Stimulated activated CD4-positive, alpha-beta T cell treated with anti-CD3 and anti-CD28 coated beads, TNF-alpha, amount 100 ng/mL, for 1 hour (primary cell): Measurements from ENCODE around the gene TPO.
A peak's percentile ranks its signal among the peaks of the same experiment; 100 is the strongest.
"Not testable (repeated sequence)": the region's sequence is repeated elsewhere in the genome, so short reads cannot be mapped to it uniquely, and the experiment has no call there.

Source experiments
- DNase-seq, 3 donors: peaks; one replicate each; pipeline ENCODE4 v3.0.0-alpha.2; 2020; ENCODE audit warnings: low read depth in 3 of 3, low spot score in 1 of 3

Gene TPO

DNA sequence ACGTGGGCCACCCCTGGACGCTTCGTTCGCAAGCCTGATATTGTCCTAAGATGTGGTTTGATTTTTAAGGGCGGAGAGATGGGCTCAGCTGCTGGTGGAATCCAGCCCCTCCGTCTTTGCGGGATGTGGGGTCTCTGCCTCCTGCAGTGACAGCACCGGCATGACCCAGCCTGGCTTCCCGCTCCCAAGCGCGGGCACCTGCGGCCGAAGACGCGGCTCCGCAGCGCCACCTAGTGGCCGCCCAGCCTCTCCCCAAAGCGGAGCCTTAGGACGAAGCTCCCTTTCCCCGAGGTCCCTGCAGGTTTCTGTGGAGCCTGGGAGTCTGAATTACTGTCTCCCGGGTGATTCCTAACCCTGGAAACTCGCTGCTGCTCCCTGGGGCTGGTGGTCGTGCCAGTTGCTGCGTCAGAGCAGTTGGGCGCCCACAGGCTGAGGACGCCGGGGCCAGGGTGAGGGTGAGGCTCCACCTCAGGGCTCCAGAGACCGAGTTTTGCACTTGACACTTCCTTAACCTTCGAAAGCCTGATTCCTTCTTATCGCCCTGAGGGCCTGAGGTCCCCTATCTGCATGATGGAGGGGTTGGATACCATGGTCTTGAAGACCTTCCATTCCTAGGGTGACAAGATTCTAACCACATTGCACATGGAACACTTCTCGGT is 137.5 kb downstream of the TPO start:
- DNase-seq, result peak in 2 of 3 donors; percentile 24 to 61

DNA sequence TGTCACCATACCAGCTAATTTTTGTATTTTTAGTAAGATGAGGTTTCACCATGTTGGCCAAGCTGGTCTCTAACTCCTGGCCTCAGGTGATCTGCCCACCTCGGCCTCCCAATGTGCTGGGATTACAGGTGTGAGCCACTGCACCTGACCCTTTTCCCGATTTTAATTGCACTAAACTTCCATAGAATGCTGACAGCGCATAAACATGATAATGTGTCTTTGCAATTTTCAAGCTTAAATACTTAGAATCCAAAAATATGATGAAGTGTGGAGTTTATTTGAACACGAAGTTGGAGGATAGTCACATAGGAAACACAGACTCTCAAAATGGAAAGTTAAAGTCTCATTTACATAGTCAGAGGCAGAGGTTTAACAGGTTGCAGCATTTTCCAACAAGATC is 138.6 kb downstream of the TPO start:
- DNase-seq, result no peak

DNA sequence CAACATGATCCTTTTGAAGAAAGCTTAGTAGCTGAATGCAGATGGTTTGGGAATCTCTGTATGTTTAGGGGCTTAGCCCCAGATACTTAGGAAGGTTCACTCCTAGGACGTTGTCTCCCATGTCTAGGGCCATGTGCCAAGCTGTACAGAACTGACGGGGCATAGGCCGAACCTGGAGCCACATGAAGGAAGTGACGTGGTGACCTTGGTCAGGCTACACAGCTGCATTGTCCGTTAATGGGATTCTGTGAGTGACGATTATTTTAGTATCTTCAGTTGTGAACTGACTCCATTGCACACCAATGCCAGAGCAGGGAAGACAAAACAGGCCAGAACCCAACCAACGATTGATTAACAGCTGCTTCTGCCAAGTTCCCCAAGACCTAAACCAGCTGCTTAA is 139.3 kb downstream of the TPO start:
- DNase-seq, result no peak

DNA sequence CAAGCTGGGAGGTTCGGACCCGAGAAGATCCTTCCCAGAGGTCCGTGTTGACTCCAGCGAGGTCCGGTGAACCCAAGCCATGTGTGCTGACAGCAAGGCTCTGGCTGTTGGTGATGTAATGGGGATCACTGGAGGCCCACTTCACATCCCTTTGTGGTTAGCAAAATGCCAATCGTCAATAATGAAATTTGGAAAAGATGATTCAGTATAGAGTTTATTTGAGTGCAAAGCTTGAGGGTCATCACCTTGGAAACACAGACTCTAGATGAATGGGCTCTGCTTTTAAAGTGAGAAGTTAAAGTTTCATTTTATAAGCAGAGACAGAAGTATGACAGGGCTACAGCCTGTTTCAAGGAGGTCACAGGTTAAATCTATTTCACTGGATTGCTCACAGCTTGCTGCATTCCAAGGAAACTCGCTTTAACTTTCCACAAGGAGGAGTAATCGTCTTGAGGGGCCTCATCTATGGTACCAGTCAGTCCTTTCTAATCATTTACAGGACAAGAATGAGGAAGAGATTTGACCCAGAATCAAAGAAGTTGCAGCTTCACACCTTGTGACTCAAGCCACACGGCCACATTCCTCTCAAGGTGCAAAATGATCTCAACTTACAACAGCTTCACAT is 140.5 kb downstream of the TPO start:
- no peak for DNase-seq

DNA sequence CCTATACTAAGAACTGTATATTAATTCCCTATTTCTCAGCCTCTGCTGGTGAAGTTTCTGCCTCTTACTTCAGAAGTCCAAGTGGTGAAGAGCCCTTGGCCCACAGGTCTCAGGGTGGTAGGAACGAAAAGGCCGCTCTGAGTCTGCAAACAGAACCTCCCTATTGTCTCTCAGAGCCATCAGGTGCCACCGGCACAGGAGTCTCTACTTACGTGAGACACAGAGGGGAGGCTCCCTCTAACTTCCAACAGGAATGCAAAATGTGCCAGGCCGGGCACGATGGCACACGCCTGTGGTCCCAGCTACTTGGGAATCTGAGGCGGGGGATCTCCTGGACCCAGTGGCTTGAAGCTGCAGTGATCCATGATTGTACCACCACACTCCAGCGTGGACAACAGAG is 143.0 kb downstream of the TPO start:
- DNase-seq, result no peak

DNA sequence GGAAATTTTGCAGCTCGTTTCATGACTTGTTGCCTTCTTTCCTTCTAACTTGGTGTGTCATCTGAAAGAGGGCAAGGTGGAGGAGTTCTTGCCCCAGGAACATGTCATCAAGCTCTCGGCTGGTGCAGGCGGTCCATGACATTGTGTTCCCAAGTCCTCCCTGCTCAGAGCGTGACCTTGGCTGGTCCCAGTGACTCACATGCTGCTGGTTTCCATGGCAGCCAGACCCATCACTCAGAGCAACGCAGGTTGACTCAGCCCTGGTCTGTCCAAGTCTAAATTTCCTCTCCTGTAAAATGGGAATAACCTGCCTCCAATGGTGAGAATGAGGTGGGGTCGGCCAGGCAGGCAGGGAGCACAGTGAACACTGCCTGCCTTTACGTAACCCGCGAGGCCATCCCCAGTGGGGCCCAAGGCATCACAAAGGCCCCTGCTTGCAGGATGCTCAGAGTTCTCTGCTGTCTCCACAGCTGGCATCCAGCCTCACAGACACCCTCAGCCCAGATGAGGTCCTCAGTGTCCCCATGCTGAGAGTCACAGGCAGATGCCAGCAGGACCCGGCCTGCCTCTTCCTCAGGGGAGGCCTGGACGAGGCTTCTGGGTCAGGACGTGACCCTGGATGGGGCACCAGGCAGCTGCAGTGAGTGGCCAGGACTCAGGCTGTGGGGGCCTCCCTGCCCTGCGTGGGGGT is 143.7 kb downstream of the TPO start:
- DNase-seq, result no peak

DNA sequence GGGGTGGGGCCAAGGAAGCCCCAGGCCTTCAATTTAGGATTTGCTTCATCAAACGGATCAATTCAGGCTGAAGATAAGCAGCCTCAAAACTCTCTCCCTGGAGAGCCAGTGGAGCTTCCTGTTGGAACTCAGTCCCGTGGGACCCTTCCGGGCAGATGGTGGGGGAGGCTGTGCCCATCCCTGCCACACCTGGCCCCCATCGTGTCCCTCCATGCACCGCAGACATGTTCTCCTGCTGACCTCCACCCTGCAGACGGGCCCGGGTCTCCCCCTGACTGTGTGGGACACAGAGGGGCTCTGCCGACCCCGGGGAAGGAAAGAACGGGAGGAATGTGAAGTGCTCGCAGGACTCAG is 144.2 kb downstream of the TPO start:
- no peak for DNase-seq

DNA sequence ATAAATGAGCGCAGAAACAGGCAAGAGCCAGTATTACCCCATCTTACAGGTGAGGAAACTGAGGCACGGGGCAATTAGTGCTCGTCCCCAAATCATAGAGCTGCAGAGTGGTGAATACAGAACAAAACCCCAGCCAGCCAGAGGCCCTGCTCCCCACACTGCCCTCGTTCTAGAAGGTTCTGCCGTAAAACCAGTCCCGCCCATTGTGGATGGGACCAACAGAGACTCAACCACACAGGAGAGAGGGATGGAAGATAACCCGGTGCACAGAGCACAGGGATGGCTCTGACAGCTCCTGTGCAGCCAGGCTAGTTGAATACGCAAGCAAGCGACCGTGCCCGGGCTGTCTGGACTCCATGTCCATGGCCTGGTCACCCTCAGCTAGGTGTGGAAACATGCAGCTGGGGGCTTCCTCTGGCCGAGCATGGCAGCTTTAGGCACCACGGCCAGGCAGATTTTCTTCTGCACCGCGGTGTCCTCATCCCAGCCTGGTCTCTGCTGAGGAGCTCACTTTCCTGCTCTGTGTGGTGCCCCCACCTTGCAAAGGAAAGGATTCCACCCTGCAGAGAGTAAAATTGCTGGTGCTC is 146.4 kb downstream of the TPO start:
- DNase-seq, result no peak

DNA sequence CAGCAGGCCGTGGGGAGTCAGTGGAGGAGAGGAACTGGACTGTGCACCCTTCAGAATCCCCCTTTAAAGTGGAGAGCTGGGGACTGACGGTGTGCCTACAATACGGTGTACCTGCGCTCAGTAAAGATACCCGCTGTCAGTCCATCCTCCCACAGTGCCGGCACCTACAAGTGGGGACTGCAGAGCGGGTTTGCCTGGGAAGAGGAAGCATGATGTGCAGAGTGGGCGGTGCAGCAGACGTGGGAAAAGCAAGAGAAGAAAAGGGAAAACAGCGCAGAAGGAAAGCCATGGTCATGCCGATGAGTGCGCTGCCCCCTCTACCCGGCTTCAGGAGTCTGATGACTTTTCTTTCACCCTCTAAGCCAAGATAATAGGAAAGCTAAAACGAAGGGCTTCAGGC is 148.0 kb downstream of the TPO start:
- DNase-seq, result no peak

DNA sequence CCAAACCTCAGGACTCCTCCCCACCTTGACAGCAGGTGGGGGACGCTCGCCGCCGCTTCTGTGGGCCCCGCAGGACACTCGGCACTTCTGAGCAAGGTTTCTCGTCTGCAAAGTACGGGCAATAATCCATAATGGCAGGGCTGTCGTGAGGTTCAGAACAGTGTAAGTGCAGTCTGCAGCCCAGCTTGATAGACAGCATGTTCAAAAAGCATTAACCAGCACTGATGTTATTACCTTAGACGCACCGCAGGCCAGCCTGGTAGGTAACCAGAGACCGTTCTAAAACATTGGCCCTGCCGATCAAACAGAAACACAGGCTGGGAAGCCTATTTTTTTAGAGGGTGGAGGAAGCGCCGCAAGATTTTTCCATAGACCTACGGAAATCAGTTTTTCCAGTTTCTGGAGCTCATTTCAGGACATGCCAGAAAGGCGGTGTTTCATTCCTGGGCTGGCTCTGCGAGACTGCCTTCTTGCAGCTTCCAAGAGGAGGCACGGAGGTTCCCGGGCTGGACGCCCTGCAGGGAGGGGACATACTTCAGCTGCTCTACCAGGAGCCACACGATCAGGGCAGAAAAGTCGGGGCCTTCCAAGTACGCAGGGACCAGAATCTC is 148.7 kb downstream of the TPO start:
- DNase-seq, result no peak

DNA sequence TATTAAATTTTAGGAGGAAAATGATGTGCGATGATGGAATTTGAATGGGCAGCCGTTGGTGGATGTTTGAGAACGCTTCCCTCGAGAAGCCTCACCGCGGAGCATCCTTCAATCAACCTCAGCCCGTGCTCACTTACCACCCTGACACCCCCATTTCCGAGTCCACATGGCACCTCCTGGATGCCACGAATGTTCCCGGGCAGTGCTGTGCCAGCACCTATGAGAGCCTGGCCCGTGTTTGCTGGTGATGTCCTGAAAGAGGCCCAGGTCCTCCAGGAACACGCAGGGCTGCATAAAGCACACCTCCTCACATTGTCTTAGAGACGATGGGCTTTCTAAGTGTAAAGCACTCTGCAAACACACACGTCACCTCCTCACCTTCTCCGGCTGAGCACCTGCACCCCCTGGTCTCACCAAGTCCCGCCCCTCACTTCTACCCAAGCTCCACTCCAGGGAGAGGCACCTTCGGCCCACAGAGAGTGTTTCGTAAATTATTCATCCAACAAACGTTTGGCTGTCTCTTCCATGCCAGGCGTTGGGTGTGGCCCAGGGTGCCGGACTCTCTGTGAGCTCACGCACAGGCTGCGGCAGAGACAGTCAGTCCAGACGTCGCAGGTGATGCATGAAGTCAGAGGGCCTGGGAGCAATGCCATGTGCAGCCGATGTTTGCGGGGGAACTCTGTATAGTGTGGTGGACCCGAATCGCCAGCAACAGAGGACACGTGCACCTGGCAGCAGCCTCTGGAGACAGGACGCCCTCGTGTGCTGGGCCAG is 150.0 kb downstream of the TPO start:
- no peak for DNase-seq

DNA sequence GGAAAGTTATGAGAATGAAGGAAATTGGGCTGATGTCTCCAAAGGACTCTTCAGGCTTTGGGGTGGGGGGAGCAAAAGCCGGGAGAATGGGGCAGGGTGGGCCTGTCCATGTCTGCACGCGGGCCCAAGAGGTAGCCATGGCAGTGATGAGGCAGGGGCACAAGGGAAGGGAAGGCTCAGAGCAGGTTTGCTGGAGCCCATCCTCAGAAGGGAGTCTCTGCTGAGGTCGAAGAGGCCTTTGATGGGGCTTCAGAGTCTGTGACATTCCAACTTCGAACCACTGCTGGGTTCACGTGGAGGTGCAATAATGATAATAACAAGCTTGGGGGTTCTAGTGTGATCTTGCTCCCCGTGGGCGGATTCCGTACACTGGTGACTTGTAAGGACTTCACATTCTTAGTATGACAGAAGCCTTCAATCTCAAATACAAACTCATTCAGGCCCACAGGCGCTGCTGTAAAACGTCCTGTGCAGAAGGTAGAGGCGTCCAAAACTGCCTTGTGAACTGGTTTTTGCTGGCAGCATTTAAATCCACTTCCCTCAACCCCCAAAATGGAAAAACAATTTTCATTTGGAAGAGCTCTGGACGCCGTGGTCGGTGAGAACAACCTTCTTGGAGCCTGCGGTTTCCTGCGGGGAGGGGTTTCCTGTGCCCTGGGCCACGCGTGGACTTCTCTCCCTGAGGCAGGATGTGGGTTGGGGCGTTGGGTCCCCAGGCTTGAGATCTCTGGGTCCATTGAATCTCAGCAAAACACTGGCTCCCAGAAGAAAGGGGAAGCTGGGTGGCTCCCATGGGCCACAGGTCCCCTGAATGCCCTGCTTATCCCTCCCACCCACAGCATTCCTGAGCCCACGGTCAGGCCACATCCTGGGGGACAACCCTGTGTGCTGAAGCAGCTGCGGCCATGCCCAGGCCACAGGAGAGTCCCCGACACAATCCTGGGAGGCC is 151.0 kb downstream of the TPO start:
- DNase-seq, result no peak

DNA sequence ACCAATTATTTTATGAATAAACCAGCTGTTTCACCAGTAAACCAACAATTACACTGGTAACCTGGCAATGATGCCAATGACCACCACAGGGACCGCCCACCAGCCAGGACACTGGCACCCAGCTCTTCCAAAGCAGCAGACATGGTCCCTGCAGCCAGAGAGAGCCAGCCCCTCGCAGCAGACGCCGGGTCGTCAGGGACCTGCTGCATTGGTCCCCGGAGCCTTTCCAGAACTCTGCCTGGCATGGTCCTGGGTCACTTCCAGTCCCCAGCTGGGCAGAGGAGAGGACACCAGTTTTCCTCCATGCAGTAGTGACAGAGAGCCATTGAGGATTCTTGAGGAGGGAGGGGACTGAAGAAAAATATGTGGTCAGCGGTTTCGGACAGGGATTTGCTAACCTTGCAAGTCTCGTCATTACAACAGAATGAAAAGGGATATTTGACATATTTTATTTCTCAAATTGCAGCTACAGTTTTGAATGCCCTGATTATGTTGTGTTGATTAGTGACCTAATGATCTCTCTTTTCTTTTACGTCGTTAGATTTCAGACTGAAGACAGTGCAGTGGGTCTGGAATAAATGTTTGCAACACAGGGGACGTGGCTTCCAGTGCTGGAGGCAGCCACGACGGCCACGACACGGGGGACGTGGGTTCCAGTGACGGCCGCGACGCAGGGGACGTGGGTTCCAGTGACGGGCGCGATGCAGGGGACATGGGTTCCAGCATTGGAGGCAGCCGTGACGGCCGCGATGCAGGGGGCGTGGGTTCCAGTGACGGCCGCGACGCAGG is 154.5 kb downstream of the TPO start:
- DNase-seq, result no peak

DNA sequence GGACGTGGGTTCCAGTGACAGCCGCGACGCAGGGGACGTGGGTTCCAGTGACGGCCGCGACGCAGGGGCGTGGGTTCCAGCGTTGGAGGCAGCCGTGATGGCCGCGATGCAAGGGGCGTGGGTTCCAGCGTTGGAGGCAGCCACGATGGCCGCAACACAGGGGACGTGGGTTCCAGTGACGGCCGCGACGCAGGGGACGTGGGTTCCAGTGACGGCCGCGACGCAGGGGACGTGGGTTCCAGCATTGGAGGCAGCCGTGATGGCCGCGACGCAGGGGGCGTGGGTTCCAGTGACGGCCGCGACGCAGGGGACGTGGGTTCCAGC is 155.0 kb downstream of the TPO start:
- not testable (repeated sequence) for DNase-seq

DNA sequence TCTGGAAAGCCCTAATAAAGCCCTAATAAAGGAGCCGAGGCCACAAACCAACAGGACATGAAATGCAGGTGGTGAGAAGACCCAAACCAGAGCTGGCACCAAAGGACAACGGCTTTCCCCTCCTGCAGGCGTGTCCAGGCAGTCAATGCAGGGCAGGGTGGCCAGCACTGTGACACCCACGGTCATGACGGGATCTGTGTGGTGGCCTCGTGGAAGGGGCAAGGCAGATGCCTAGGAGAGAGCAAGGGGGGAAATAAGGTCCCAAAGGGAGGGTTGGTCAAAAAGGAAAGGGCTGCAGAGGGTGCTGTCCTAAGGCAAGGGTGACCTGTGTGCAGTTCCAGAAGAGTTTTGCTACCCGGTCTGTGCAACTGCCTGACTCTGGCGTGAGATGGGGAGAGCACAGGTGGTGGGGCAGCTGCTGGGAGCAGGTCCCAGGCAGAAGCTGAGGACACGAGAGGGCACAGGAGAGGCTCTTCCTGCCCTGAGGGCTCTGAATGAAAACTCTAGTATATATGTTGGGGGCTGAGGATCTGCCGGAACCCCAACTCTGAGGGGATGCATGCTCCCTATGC is 156.7 kb downstream of the TPO start:
- DNase-seq, result no peak

DNA sequence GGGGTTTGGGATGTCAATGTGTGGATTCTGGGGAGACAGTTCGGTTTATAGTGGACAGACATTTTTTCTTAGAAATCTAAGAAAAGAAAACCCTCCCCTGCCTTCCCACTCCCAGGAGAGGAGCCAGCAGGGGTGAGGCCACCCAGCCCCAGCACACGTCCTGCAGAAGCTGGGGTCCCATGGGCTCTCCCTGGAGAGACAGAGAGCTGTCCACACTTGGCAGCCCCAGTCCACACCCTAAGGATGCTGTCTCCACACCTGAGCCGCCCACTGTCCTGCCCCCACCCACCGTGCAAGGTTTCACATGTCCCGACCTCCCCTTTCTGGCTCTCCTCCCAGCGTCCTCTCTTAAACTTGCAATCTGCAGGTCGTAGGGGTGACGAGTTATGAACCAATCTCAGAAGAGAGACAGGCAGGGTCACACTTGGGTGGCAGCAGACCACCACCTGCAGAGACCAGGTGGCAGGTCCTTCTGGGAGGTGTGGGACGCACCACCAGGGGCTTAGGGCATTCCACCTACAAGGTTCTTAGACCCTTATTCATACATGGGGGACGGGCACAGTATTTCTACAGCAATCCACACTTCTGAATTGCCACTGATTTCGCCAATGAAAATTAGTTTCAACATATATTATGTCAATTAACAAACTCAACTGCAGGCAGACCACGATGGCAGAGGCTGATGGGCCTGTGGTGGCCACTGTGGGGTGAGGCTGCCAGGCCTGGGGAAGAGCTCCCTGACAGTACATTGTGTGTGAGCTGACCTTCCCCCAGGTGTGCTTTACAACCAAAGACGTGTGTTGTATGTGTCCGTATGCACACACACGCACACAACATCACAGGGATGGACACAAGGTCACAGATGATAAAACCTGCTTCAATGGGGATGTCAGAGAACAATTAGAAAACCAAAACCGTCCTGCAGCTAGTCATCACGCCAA is 158.5 kb downstream of the TPO start:
- no peak for DNase-seq

DNA sequence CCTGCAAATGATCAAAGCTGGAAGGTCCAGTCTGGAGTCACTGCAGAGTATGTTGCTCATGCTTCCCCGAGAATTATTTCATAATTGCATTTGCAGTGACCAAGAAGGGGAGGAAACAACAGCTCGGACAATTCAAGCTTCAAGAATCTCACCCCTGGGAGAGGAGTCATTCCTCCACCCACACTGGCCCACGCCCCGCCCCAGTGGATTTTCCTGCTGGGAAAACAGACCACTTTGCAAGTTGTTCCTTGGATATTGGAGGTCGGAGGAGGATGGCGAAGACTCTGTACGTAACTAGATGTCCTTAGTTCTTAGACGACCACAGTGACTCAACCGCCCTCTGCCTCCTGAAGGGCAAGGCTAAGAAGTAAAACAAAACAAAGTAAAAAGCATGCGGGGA is 159.4 kb downstream of the TPO start:
- DNase-seq, result no peak

DNA sequence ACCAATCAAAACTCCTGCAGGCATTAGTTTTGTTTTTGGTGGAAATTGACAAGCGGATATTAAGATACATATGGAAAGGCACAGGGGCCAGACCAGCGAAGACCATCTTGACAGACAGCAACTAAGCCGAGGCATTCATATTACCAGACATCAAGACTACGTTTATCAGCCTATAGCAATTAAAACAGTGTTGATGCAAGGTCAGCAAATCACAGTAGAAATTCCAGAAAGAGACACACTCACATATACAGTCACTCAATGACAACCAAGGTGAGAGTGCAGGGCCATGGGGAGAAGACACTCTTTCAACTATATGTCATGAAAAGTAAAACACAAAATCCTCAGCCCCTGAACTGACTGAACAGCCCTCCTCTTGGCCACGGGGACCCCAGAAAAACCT is 164.6 kb downstream of the TPO start:
- DNase-seq, result no peak
